Brain microvascular endothelial cell (primary cell): ENCODE data around the gene B9D1.

Experiments used
- DNase-seq: peaks from one replicate; pipeline ENCODE4 v3.0.0-alpha.2; 2020
- H3K27ac ChIP-seq: fragments of 250-450 bp; sonication (Bioruptor Pico); 2 replicates; pipeline ENCODE4 v1.5.1; 2020; ENCODE audit warnings: mild to moderate bottlenecking, moderate library complexity
- H3K27me3 ChIP-seq: fragments of 250-450 bp; sonication (Bioruptor Pico); replicated peaks from 2 replicates; pipeline ENCODE4 v1.5.1; 2020; ENCODE audit warnings: mild to moderate bottlenecking
- H3K36me3 ChIP-seq: fragments of 250-450 bp; sonication (Bioruptor Pico); replicated peaks from 2 replicates; pipeline ENCODE4 v1.5.1; 2020; ENCODE audit warnings: mild to moderate bottlenecking
- H3K4me3 ChIP-seq: 2 replicates; pipeline ENCODE4 v1.5.1; 2011; ENCODE audit warnings: low read depth, mild to moderate bottlenecking, control low read depth, low read length, moderate library complexity
- CTCF ChIP-seq: IDR thresholded peaks from 2 replicates; pipeline ENCODE4 v1.5.1; 2011; ENCODE audit warnings: low read depth, mild to moderate bottlenecking, moderate library complexity, low read length, control low read depth, inconsistent platforms; ENCODE audit errors: missing control alignments
- in situ Hi-C: cut with HindIII; loops from 2 replicates; pipeline ENCODE4 v1.10.0; 2017; ENCODE audit warnings: low sequenced_read_pairs, low pct_ligation_motif_present

The B9D1 gene

DNA sequence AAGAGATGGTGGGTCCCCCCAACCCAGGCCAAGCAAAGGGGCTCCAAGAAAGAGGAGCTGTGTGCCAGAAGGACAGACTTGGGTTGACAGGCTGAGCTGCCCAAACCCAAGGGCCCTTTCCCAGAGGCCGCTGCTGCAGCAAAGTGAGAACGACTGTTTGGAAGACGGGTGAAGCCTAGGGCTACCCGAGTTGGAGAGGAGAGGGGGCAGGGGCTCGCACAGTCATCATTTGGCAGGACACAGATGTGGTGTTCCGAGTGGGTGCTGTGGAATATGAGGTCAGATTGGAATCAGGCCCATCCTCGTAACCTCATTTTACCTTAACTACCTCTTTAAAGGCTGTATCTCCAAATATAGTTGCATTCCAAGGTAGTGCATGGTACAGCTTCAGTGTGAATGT, 29.8 kb upstream of the B9D1 start:
- in situ Hi-C loops, result no loop called here
- no peak for TF ChIP-seq CTCF
- Histone ChIP-seq H3K27me3 (no peaks in the 10 kb centered on the region), H3K27ac (no peak overlapping the region), H3K4me3 (no peak overlapping the region), H3K36me3 (no peaks in the 10 kb centered on the region)
- DNase-seq, result no peak

DNA sequence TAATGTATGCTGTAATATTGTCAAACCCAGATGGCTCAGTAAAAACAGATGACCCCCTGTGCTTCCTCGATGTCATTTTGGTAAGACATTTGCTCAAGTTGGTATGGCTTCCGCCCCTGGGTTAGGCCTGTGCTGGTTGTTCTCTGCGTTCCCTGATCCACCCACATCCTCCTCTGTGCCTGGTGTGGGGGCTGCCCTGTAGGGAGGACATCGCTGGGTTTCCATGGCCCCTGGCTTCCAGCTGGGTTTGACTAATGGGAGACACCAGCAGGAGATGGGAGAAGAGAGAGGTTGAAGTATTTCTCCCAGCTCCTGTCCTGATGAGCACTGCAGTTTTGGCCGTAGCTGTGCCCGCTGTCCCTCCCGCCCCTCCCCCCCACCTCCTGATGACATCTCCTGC, 28.9 kb upstream of the B9D1 start:
- Histone ChIP-seq H3K27ac (no peak overlapping the region), H3K27me3 (no peaks in the 10 kb centered on the region), H3K36me3 (no peaks in the 10 kb centered on the region), H3K4me3 (no peak overlapping the region)
- TF ChIP-seq CTCF, result no peak
- in situ Hi-C loops, result no loop called here
- DNase-seq, result no peak

- no peak for TF ChIP-seq CTCF
Measured at GRCh38 chr17:19390951-19391350, 28.4 kb upstream of the B9D1 start.

GRCh38 chr17:19388791-19389785, 26.6 kb upstream of the B9D1 start:
- Histone ChIP-seq H3K36me3 (peaks cover 10% of the 10 kb centered on the region), H3K27me3 (no peaks in the 10 kb centered on the region), H3K4me3 (no peak overlapping the region), H3K27ac (no peak overlapping the region)
- in situ Hi-C loops, result no loop called here
- TF ChIP-seq CTCF, result no peak
- no peak for DNase-seq

More at GRCh38 chr17:19390951-19391350, 28.4 kb upstream of the B9D1 start:
- H3K27me3 ChIP-seq, result no peaks in the 10 kb centered on the region
- no peaks in the 10 kb centered on the region for H3K36me3 ChIP-seq
- no peak overlapping the region for H3K27ac ChIP-seq
- in situ Hi-C loops, result no loop called here
- DNase-seq, result no peak
- no peak overlapping the region for H3K4me3 ChIP-seq

GRCh38 chr17:19387921-19388521, 25.5 kb upstream of the B9D1 start:
- no peak for TF ChIP-seq CTCF
- Histone ChIP-seq H3K27me3 (no peaks in the 10 kb centered on the region), H3K36me3 (peaks cover 18% of the 10 kb centered on the region), H3K4me3 (no peak overlapping the region), H3K27ac (no peak overlapping the region)
- in situ Hi-C loops, result no loop called here
- no peak for DNase-seq
